Activated T-helper 1 cell treated with anti-CD3 and anti-CD28 coated beads, Interleukin-12 subunit alpha, Interleukin-12 subunit beta, Interleukin-2, Interleukin-4 antibody, amounts not matched to agents 30 ng/mL and 10 ng/mL and 1 ng/mL, durations not matched to agents 14 hours and 24 hours and 36 hours (primary cell): ENCODE results near the gene KIFC1. TPM values are rescaled to one million over a fixed set of nuclear protein-coding genes. Genes with fewer than 3 reads are reported as not detected.
A peak's percentile ranks its signal among the peaks of the same experiment; 100 is the strongest.

Source experiments
- DNase-seq: peaks from one replicate; pipeline ENCODE4 v3.0.0; 2021; ENCODE audit warnings: low spot score
- H3K27ac Mint-ChIP-seq: one replicate; pipeline ENCODE4 v1.8.0; 2021; ENCODE audit warnings: mild to moderate bottlenecking, mixed read lengths
- H3K27me3 Mint-ChIP-seq: one replicate; pipeline ENCODE4 v1.8.0; 2022; ENCODE audit warnings: mild to moderate bottlenecking, moderate library complexity, mixed read lengths; ENCODE audit not compliant: insufficient read depth
- H3K36me3 Mint-ChIP-seq: one replicate; pipeline ENCODE4 v1.8.0; 2021; ENCODE audit warnings: low read depth, mixed read lengths
- H3K4me1 Mint-ChIP-seq: one replicate; pipeline ENCODE4 v1.8.0; 2021; ENCODE audit warnings: low read depth, mixed read lengths
- H3K4me3 Mint-ChIP-seq: one replicate; pipeline ENCODE4 v1.8.0; 2021; ENCODE audit warnings: mild to moderate bottlenecking, moderate library complexity, mixed read lengths
- H3K9me3 Mint-ChIP-seq: one replicate; pipeline ENCODE4 v1.8.0; 2021; ENCODE audit warnings: mixed read lengths
- intact Hi-C: fragments of 100-400 bp; cut with micrococcal nuclease; formaldehyde crosslinking; loops from one replicate; pipeline ENCODE4 v1.15.1; 2024
- total RNA-seq: library from RNA; stranded (reverse); gene quantifications from 2 replicates; pipeline ENCODE4 v1.2.3, GENCODE V29; 2022

KIFC1 gene
- total RNA-seq, 1 donor from 2014 or later: 59.6 TPM

GRCh38 chr6:33433544-33434191 lies 42.0 kb downstream of the KIFC1 start:
- Mint-ChIP-seq H3K4me3 (no peak overlapping the region), H3K4me1 (peaks cover 39% of the 10 kb centered on the region), H3K9me3 (no peaks in the 10 kb centered on the region), H3K27me3 (no peaks in the 10 kb centered on the region), H3K27ac (no peak overlapping the region), H3K36me3 (peaks cover 32% of the 10 kb centered on the region)
- intact Hi-C loops: no loop called here
- DNase-seq: no peak

GRCh38 chr6:33434961-33435360 lies 43.3 kb downstream of the KIFC1 start:
- H3K36me3 Mint-ChIP-seq: peaks cover 37% of the 10 kb centered on the region
- no peaks in the 10 kb centered on the region for H3K27me3 Mint-ChIP-seq

GRCh38 chr6:33437666-33438065 lies 46.0 kb downstream of the KIFC1 start:
- no peaks in the 10 kb centered on the region for H3K9me3 Mint-ChIP-seq
- H3K4me1 Mint-ChIP-seq: peaks cover 5% of the 10 kb centered on the region
- intact Hi-C loops: no loop called here
- no peak for DNase-seq
- no peaks in the 10 kb centered on the region for H3K27me3 Mint-ChIP-seq
- H3K36me3 Mint-ChIP-seq: peaks cover 49% of the 10 kb centered on the region
- H3K4me3 Mint-ChIP-seq: no peak overlapping the region
- H3K27ac Mint-ChIP-seq: no peak overlapping the region

More at GRCh38 chr6:33434961-33435360, 43.3 kb downstream of the KIFC1 start:
- no peak for DNase-seq
- no peak overlapping the region for H3K27ac Mint-ChIP-seq
- H3K4me1 Mint-ChIP-seq: peaks cover 26% of the 10 kb centered on the region
- intact Hi-C loops: no loop called here
- H3K9me3 Mint-ChIP-seq: no peaks in the 10 kb centered on the region
- no peak overlapping the region for H3K4me3 Mint-ChIP-seq

GRCh38 chr6:33438978-33439594 lies 47.5 kb downstream of the KIFC1 start:
- H3K4me3 Mint-ChIP-seq: no peak overlapping the region
- peak overlapping the region; percentile 59 for H3K27ac Mint-ChIP-seq
- no peaks in the 10 kb centered on the region for H3K9me3 Mint-ChIP-seq
- H3K27me3 Mint-ChIP-seq: no peaks in the 10 kb centered on the region
- no peaks in the 10 kb centered on the region for H3K4me1 Mint-ChIP-seq
- H3K36me3 Mint-ChIP-seq: peaks cover 44% of the 10 kb centered on the region
- intact Hi-C loops: no loop called here
- DNase-seq: no peak

- Mint-ChIP-seq H3K4me1 (no peaks in the 10 kb centered on the region), H3K9me3 (no peaks in the 10 kb centered on the region), H3K36me3 (peaks cover 46% of the 10 kb centered on the region), H3K27me3 (no peaks in the 10 kb centered on the region), H3K27ac (no peak overlapping the region), H3K4me3 (no peak overlapping the region)
- intact Hi-C loops: no loop called here
- DNase-seq: no peak
These were observed 48.5 kb downstream of the KIFC1 start for GRCh38 chr6:33439956-33440648.

GRCh38 chr6:33440649-33441309 lies 49.2 kb downstream of the KIFC1 start:
- intact Hi-C loops: no loop called here
- Mint-ChIP-seq H3K27ac (no peak overlapping the region), H3K4me1 (no peaks in the 10 kb centered on the region), H3K36me3 (peaks cover 42% of the 10 kb centered on the region), H3K27me3 (no peaks in the 10 kb centered on the region), H3K4me3 (no peak overlapping the region), H3K9me3 (no peaks in the 10 kb centered on the region)
- DNase-seq: no peak

- no peaks in the 10 kb centered on the region for H3K4me1 Mint-ChIP-seq
- no peaks in the 10 kb centered on the region for H3K27me3 Mint-ChIP-seq
- intact Hi-C loops: no loop called here
- H3K4me3 Mint-ChIP-seq: no peak overlapping the region
- no peak for DNase-seq
- H3K9me3 Mint-ChIP-seq: no peaks in the 10 kb centered on the region
- no peak overlapping the region for H3K27ac Mint-ChIP-seq
- H3K36me3 Mint-ChIP-seq: peaks cover 42% of the 10 kb centered on the region
These were observed 49.8 kb downstream of the KIFC1 start for GRCh38 chr6:33441457-33441856.

- Mint-ChIP-seq H3K27ac (no peak overlapping the region), H3K36me3 (peaks cover 44% of the 10 kb centered on the region)
- no peak for DNase-seq
These were observed 50.7 kb downstream of the KIFC1 start for GRCh38 chr6:33442283-33442682.

GRCh38 chr6:33443025-33443424 lies 51.4 kb downstream of the KIFC1 start:
- Mint-ChIP-seq H3K36me3 (peaks cover 44% of the 10 kb centered on the region), H3K4me1 (no peaks in the 10 kb centered on the region), H3K4me3 (no peak overlapping the region), H3K27me3 (no peaks in the 10 kb centered on the region), H3K27ac (no peak overlapping the region), H3K9me3 (no peaks in the 10 kb centered on the region)
- intact Hi-C loops: no loop called here
- DNase-seq: no peak

More at GRCh38 chr6:33442283-33442682, 50.7 kb downstream of the KIFC1 start:
- Mint-ChIP-seq H3K27me3 (no peaks in the 10 kb centered on the region), H3K4me1 (no peaks in the 10 kb centered on the region), H3K4me3 (no peak overlapping the region), H3K9me3 (no peaks in the 10 kb centered on the region)
- intact Hi-C loops: no loop called here

GRCh38 chr6:33443619-33444504 lies 52.2 kb downstream of the KIFC1 start:
- intact Hi-C loops: no loop called here
- Mint-ChIP-seq H3K36me3 (peaks cover 45% of the 10 kb centered on the region), H3K27ac (no peak overlapping the region), H3K27me3 (no peaks in the 10 kb centered on the region), H3K9me3 (no peaks in the 10 kb centered on the region), H3K4me1 (no peaks in the 10 kb centered on the region), H3K4me3 (no peak overlapping the region)
- DNase-seq: no peak

- no peaks in the 10 kb centered on the region for H3K4me1 Mint-ChIP-seq
- no peaks in the 10 kb centered on the region for H3K27me3 Mint-ChIP-seq
- no peak for DNase-seq
- H3K36me3 Mint-ChIP-seq: peaks cover 47% of the 10 kb centered on the region
- intact Hi-C loops: no loop called here
- H3K27ac Mint-ChIP-seq: no peak overlapping the region
- H3K9me3 Mint-ChIP-seq: no peaks in the 10 kb centered on the region
- no peak overlapping the region for H3K4me3 Mint-ChIP-seq
These were observed 53.5 kb downstream of the KIFC1 start for GRCh38 chr6:33445119-33445603.

- Mint-ChIP-seq H3K4me1 (peaks cover 5% of the 10 kb centered on the region), H3K36me3 (peaks cover 43% of the 10 kb centered on the region), H3K9me3 (no peaks in the 10 kb centered on the region), H3K4me3 (no peak overlapping the region), H3K27ac (no peak overlapping the region), H3K27me3 (no peaks in the 10 kb centered on the region)
- DNase-seq: no peak
- intact Hi-C loops: no loop called here
These were observed 54.7 kb downstream of the KIFC1 start for GRCh38 chr6:33446356-33446755.
